GM23338 (cell line): ENCODE data around the gene WT1. TPM values are rescaled to one million over a fixed set of nuclear protein-coding genes. Genes with fewer than 3 reads are reported as not detected.

Source experiments
- ATAC-seq: fragments of 200-7000 bp; cut with Tn5 transposase; 3 replicates; pipeline ENCODE4 v1.9.1; 2020
- DNase-seq: peaks from one replicate; pipeline ENCODE4 v3.0.0-alpha.2; 2015; ENCODE audit warnings: low spot score
- H2AFZ ChIP-seq: fragments of 200-600 bp; sonication (generic); 2 replicates; pipeline ENCODE4 v1.8.0; 2016; ENCODE audit warnings: antibody characterized with exemption, mild to moderate bottlenecking, moderate library complexity
- H3F3A ChIP-seq: fragments of 200-600 bp; sonication (generic); replicated peaks from 2 replicates; pipeline ENCODE4 v1.8.0; 2017; ENCODE audit warnings: antibody characterized with exemption, mixed run types, low read depth
- H3K27ac ChIP-seq: fragments of 200-600 bp; sonication (generic); 2 replicates; pipeline ENCODE4 v1.6.1; 2016; ENCODE audit warnings: low read depth
- H3K27me3 ChIP-seq: fragments of 200-600 bp; sonication (generic); 2 replicates; pipeline ENCODE4 v1.8.0; 2016; ENCODE audit warnings: mild to moderate bottlenecking, mixed run types, moderate library complexity; ENCODE audit not compliant: insufficient read depth
- H3K36me3 ChIP-seq: fragments of 200-600 bp; sonication (generic); 2 replicates; pipeline ENCODE4 v1.8.0; 2016; ENCODE audit warnings: mild to moderate bottlenecking; ENCODE audit not compliant: insufficient read depth
- H3K4me1 ChIP-seq: fragments of 200-600 bp; sonication (generic); 2 replicates; pipeline ENCODE4 v1.8.0; 2016; ENCODE audit warnings: mild to moderate bottlenecking, moderate library complexity; ENCODE audit not compliant: insufficient read depth
- H3K4me2 ChIP-seq: fragments of 200-600 bp; sonication (generic); 2 replicates; pipeline ENCODE4 v1.7.1; 2017; ENCODE audit warnings: mixed run types
- H3K4me3 ChIP-seq: fragments of 200-600 bp; sonication (generic); 2 replicates; pipeline ENCODE4 v1.6.1; 2016; ENCODE audit warnings: mixed run types
- H3K79me2 ChIP-seq: fragments of 200-600 bp; sonication (generic); replicated peaks from 2 replicates; pipeline ENCODE4 v1.8.0; 2017; ENCODE audit warnings: mild to moderate bottlenecking; ENCODE audit not compliant: insufficient read depth
- H3K9me2 ChIP-seq: fragments of 200-600 bp; sonication (generic); 2 replicates; pipeline ENCODE4 v1.8.0; 2017; ENCODE audit not compliant: insufficient read depth
- H4K20me1 ChIP-seq: fragments of 200-600 bp; sonication (generic); replicated peaks from 2 replicates; pipeline ENCODE4 v1.8.0; 2017; ENCODE audit warnings: mild to moderate bottlenecking; ENCODE audit not compliant: insufficient read depth
- H3K27ac Mint-ChIP-seq: 2 replicates; pipeline ENCODE4 v1.8.0; 2020; ENCODE audit warnings: inconsistent platforms, mild to moderate bottlenecking, moderate library complexity, mixed read lengths
- H3K27me3 Mint-ChIP-seq: 3 replicates; pipeline ENCODE4 v1.8.0; 2022; ENCODE audit warnings: low read depth, mild to moderate bottlenecking, moderate library complexity, mixed read lengths, inconsistent platforms; ENCODE audit not compliant: insufficient read depth, poor library complexity
- H3K36me3 Mint-ChIP-seq: 3 replicates; pipeline ENCODE4 v1.8.0; 2021; ENCODE audit warnings: low read depth, mild to moderate bottlenecking, inconsistent platforms, moderate library complexity, mixed read lengths
- H3K4me1 Mint-ChIP-seq: 3 replicates; pipeline ENCODE4 v1.8.0; 2020; ENCODE audit warnings: mild to moderate bottlenecking, inconsistent platforms, mixed read lengths
- H3K4me3 Mint-ChIP-seq: 3 replicates; pipeline ENCODE4 v1.8.0; 2021; ENCODE audit warnings: moderate library complexity, mild to moderate bottlenecking, inconsistent platforms, mixed read lengths
- H3K9me3 Mint-ChIP-seq: 3 replicates; pipeline ENCODE4 v1.8.0; 2020; ENCODE audit warnings: moderate library complexity, mild to moderate bottlenecking, inconsistent platforms, mixed read lengths
- EZH2 ChIP-seq: fragments of 200-600 bp; sonication (generic); IDR thresholded peaks from one replicate; pipeline ENCODE4 v1.8.0; 2017; ENCODE audit warnings: antibody characterized with exemption, mild to moderate bottlenecking, low read depth; ENCODE audit not compliant: unreplicated experiment
- EZH2phosphoT487 ChIP-seq: fragments of 200-600 bp; sonication (generic); IDR thresholded peaks from one replicate; pipeline ENCODE4 v1.8.1; 2018; ENCODE audit warnings: antibody characterized with exemption; ENCODE audit not compliant: unreplicated experiment
- JUNB ChIP-seq: IDR thresholded peaks from one replicate; pipeline ENCODE4 v1.6.1; 2016; ENCODE audit warnings: antibody characterized with exemption; ENCODE audit not compliant: unreplicated experiment
- POLR2AphosphoS5 ChIP-seq: IDR thresholded peaks from 2 replicates; pipeline ENCODE4 v1.6.1; 2016; ENCODE audit warnings: antibody characterized with exemption, low read depth
- STAT1 ChIP-seq: IDR thresholded peaks from one replicate; pipeline ENCODE4 v1.6.1; 2016; ENCODE audit warnings: antibody characterized with exemption; ENCODE audit not compliant: unreplicated experiment
- ZNF114 ChIP-seq: fragments of 250-450 bp; sonication (Bioruptor Pico); IDR thresholded peaks from 2 replicates; pipeline ENCODE4 v1.5.0; 2020; ENCODE audit warnings: mild to moderate bottlenecking, moderate library complexity
- polyA plus RNA-seq: library from polyadenylated mRNA; unstranded; fragments of >200 nt; fragmentation: Nextera tagmentation; extraction: Ambion mirVana; gene quantifications from 2 replicates; pipeline ENCODE4 v1.2.1, GENCODE V29; 2016
- total RNA-seq: library from RNA; depleted of rRNA; stranded (reverse); fragments of >200 nt; shearing (Covaris generic); gene quantifications from 2 replicates; pipeline ENCODE4 v1.2.3, GENCODE V29; 2014
- TF ChIP-seq, protein P1 (sequence below): IDR thresholded peaks from one replicate; pipeline ENCODE4 v1.6.1; 2018; ENCODE audit warnings: antibody characterized with exemption; ENCODE audit not compliant: unreplicated experiment
- TF ChIP-seq, protein P2 (sequence below): IDR thresholded peaks from 2 replicates; pipeline ENCODE4 v1.6.1; 2016; ENCODE audit warnings: antibody characterized with exemption

The WT1 gene
- total and polyA plus RNA-seq, 2 experiments from 2014 or later = 0.21 TPM; not detected in 1

DNA sequence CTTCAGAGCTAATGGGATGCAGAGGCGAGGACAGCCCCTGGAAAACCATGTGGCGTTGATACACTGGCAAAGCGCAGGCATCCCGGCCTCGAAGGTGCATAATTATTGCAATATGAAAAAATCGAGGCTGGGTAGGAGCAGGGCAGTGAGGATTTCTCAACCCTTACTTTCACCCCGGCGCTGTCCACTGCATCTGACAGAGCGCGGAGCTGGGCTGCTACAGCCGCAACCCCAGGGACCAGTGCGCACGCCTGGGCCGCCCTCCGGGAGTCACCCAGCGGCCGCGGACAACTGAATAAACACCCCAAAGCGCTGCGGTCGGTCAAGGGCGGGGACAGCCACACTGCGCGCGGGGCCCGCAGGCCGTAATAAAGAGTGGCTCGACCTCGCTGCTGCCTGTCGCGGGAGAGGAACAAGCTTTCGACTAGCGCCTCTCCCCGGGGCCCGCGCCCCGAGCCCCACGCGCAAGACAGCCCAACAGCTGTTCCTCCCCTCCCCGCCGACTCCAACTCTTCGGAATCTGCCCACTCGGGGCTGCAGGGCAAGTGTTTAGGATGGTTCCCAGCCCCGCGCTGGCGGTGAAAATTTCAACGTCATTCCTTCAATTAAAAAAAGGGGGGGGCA, 3.6 kb upstream of the WT1 start:
- Histone ChIP-seq H3K36me3 (no peaks in the 10 kb centered on the region), H3K4me3 (peak overlapping the region; percentile 57), H3F3A (peaks cover 18% of the 10 kb centered on the region), H3K27me3 (peaks cover 99% of the 10 kb centered on the region), H3K4me2 (peak overlapping the region; percentile 88), H3K4me1 (peaks cover 53% of the 10 kb centered on the region), H2AFZ (no peak overlapping the region; the same call in 1 of the 2 replicates), H3K27ac (no peak overlapping the region), H3K9me2 (no peaks in the 10 kb centered on the region), H3K79me2 (no peaks in the 10 kb centered on the region), H4K20me1 (peaks cover 18% of the 10 kb centered on the region; the same call in 1 of the 2 replicates)
- peak overlapping the region; percentile 71; the same call in 2 of the 3 replicates for H3K4me3 Mint-ChIP-seq
- no peaks in the 10 kb centered on the region for H3K36me3 Mint-ChIP-seq
- TF ChIP-seq EZH2phosphoT487 (peak; percentile 91), EZH2 (peak; percentile 88), STAT1 (no peak)
- H3K4me1 Mint-ChIP-seq = peaks cover 32% of the 10 kb centered on the region
- no peak overlapping the region for H3K27ac Mint-ChIP-seq
- peaks cover 5% of the 10 kb centered on the region; the same call in 1 of the 3 replicates for H3K9me3 Mint-ChIP-seq
- H3K27me3 Mint-ChIP-seq = peaks cover 87% of the 10 kb centered on the region
- ATAC-seq = peak; percentile 2; the same call in 2 of the 3 replicates
- peak; percentile 42 for DNase-seq

GRCh38 chr11:32438346-32438865, 3.1 kb upstream of the WT1 start:
- peak overlapping the region; percentile 39; the same call in 1 of the 2 replicates for H2AFZ ChIP-seq
- peaks cover 5% of the 10 kb centered on the region; the same call in 1 of the 3 replicates for H3K9me3 Mint-ChIP-seq
- no peaks in the 10 kb centered on the region for H3K79me2 ChIP-seq
- peaks cover 55% of the 10 kb centered on the region for H3K4me1 ChIP-seq
- peak overlapping the region; percentile 57 for H3K4me3 ChIP-seq
- ATAC-seq (no peak), DNase-seq (peak; percentile 13)
- no peak for TF ChIP-seq ZNF114 (CRISPR knock-in tag)
- TF ChIP-seq EZH2 = peak; percentile 1
- no peak for TF ChIP-seq EZH2phosphoT487
- H3K27ac ChIP-seq = no peak overlapping the region
- peaks cover 38% of the 10 kb centered on the region for H3K4me1 Mint-ChIP-seq
- H3K36me3 Mint-ChIP-seq = no peaks in the 10 kb centered on the region
- no peaks in the 10 kb centered on the region for H3K36me3 ChIP-seq
- H3K27me3 Mint-ChIP-seq = peaks cover 93% of the 10 kb centered on the region
- H3K4me3 Mint-ChIP-seq = peak overlapping the region; percentile 71
- no peaks in the 10 kb centered on the region for H3K9me2 ChIP-seq
- peaks cover 18% of the 10 kb centered on the region for H3F3A ChIP-seq
- H3K27me3 ChIP-seq = peaks cover 99% of the 10 kb centered on the region
- H4K20me1 ChIP-seq = peaks cover 18% of the 10 kb centered on the region; the same call in 1 of the 2 replicates
- peak overlapping the region; percentile 88 for H3K4me2 ChIP-seq
- no peak overlapping the region for H3K27ac Mint-ChIP-seq

GRCh38 chr11:32437495-32438345, 2.4 kb upstream of the WT1 start:
- Histone ChIP-seq H3K36me3 (no peaks in the 10 kb centered on the region), H2AFZ (peak overlapping the region; percentile 39; the same call in 1 of the 2 replicates), H3K27me3 (peaks cover 99% of the 10 kb centered on the region), H4K20me1 (peaks cover 21% of the 10 kb centered on the region; the same call in 1 of the 2 replicates), H3K4me1 (peaks cover 61% of the 10 kb centered on the region), H3F3A (peaks cover 18% of the 10 kb centered on the region), H3K4me2 (peak overlapping the region; percentile 88), H3K9me2 (no peaks in the 10 kb centered on the region), H3K4me3 (peak overlapping the region; percentile 57), H3K27ac (no peak overlapping the region), H3K79me2 (no peaks in the 10 kb centered on the region)
- no peaks in the 10 kb centered on the region for H3K36me3 Mint-ChIP-seq
- peaks cover 44% of the 10 kb centered on the region for H3K4me1 Mint-ChIP-seq
- no peak overlapping the region for H3K27ac Mint-ChIP-seq
- ATAC-seq (peak; percentile 5), DNase-seq (peak; percentile 80)
- H3K4me3 Mint-ChIP-seq = peak overlapping the region; percentile 71
- H3K9me3 Mint-ChIP-seq = peaks cover 5% of the 10 kb centered on the region; the same call in 1 of the 3 replicates
- H3K27me3 Mint-ChIP-seq = peaks cover 95% of the 10 kb centered on the region
- TF ChIP-seq, protein P1, sequence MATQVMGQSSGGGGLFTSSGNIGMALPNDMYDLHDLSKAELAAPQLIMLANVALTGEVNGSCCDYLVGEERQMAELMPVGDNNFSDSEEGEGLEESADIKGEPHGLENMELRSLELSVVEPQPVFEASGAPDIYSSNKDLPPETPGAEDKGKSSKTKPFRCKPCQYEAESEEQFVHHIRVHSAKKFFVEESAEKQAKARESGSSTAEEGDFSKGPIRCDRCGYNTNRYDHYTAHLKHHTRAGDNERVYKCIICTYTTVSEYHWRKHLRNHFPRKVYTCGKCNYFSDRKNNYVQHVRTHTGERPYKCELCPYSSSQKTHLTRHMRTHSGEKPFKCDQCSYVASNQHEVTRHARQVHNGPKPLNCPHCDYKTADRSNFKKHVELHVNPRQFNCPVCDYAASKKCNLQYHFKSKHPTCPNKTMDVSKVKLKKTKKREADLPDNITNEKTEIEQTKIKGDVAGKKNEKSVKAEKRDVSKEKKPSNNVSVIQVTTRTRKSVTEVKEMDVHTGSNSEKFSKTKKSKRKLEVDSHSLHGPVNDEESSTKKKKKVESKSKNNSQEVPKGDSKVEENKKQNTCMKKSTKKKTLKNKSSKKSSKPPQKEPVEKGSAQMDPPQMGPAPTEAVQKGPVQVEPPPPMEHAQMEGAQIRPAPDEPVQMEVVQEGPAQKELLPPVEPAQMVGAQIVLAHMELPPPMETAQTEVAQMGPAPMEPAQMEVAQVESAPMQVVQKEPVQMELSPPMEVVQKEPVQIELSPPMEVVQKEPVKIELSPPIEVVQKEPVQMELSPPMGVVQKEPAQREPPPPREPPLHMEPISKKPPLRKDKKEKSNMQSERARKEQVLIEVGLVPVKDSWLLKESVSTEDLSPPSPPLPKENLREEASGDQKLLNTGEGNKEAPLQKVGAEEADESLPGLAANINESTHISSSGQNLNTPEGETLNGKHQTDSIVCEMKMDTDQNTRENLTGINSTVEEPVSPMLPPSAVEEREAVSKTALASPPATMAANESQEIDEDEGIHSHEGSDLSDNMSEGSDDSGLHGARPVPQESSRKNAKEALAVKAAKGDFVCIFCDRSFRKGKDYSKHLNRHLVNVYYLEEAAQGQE = no peak
- TF ChIP-seq, protein P2, sequence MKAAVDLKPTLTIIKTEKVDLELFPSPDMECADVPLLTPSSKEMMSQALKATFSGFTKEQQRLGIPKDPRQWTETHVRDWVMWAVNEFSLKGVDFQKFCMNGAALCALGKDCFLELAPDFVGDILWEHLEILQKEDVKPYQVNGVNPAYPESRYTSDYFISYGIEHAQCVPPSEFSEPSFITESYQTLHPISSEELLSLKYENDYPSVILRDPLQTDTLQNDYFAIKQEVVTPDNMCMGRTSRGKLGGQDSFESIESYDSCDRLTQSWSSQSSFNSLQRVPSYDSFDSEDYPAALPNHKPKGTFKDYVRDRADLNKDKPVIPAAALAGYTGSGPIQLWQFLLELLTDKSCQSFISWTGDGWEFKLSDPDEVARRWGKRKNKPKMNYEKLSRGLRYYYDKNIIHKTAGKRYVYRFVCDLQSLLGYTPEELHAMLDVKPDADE = peak; percentile 49; the same call in 1 of the 2 replicates
- TF ChIP-seq EZH2 = peak; percentile 95
- TF ChIP-seq EZH2phosphoT487 = no peak
- no peak for TF ChIP-seq POLR2AphosphoS5
- TF ChIP-seq JUNB = no peak
